SK-N-SH treated with all-trans-retinoic acid at 6 μM for 48 hours (cell line): ENCODE data around the gene ROBO2.

ENCODE experiments used
- ATAC-seq: fragments of 200-7000 bp; cut with Tn5 transposase; 3 replicates; pipeline ENCODE4 v1.9.1; 2020; ENCODE audit warnings: mild to moderate bottlenecking, moderate library complexity
- ARNTL ChIP-seq: fragments of 450-650 bp; formaldehyde crosslinking; IDR thresholded peaks from 2 replicates; pipeline ENCODE4 v1.5.0; 2020; ENCODE audit warnings: low read depth, mild to moderate bottlenecking, moderate library complexity, borderline replicate concordance
- BACH2 ChIP-seq: fragments of 250-450 bp; sonication (Bioruptor Pico); IDR thresholded peaks from 2 replicates; pipeline ENCODE4 v1.9.0; 2021; ENCODE audit warnings: mild to moderate bottlenecking, borderline replicate concordance
- CREB5 ChIP-seq: fragments of 250-450 bp; sonication (Bioruptor Pico); IDR thresholded peaks from 2 replicates; pipeline ENCODE4 v1.5.1; 2020; ENCODE audit warnings: low read depth, mild to moderate bottlenecking, moderate library complexity
- CSDC2 ChIP-seq: fragments of 250-450 bp; sonication (Bioruptor Pico); IDR thresholded peaks from 2 replicates; pipeline ENCODE4 v1.5.0; 2020; ENCODE audit warnings: mild to moderate bottlenecking, moderate library complexity
- GLIS3 ChIP-seq: fragments of 250-450 bp; sonication (Bioruptor Pico); IDR thresholded peaks from 2 replicates; pipeline ENCODE4 v1.5.0; 2020; ENCODE audit warnings: mild to moderate bottlenecking, moderate library complexity
- ISL1 ChIP-seq: fragments of 250-450 bp; sonication (Bioruptor Pico); IDR thresholded peaks from 2 replicates; pipeline ENCODE4 v2.1.2; 2022; ENCODE audit warnings: mild to moderate bottlenecking, moderate library complexity
- OSR1 ChIP-seq: fragments of 250-450 bp; sonication (Bioruptor Pico); IDR thresholded peaks from 2 replicates; pipeline ENCODE4 v1.8.0; 2022; ENCODE audit warnings: moderate library complexity, mild to moderate bottlenecking, inconsistent platforms
- PATZ1 ChIP-seq: fragments of 250-450 bp; sonication (Bioruptor Pico); IDR thresholded peaks from 2 replicates; pipeline ENCODE4 v1.8.0; 2020; ENCODE audit warnings: mild to moderate bottlenecking, moderate library complexity, borderline replicate concordance
- POU6F1 ChIP-seq: fragments of 250-450 bp; sonication (Bioruptor Pico); IDR thresholded peaks from 2 replicates; pipeline ENCODE4 v1.8.0; 2021; ENCODE audit warnings: low read depth, mild to moderate bottlenecking, moderate library complexity, borderline replicate concordance
- PPARA ChIP-seq: fragments of 250-450 bp; sonication (Bioruptor Pico); IDR thresholded peaks from 2 replicates; pipeline ENCODE4 v1.5.0; 2020; ENCODE audit warnings: mild to moderate bottlenecking, borderline replicate concordance
- RARB ChIP-seq: fragments of 250-450 bp; sonication (Bioruptor Pico); IDR thresholded peaks from 2 replicates; pipeline ENCODE4 v1.8.0; 2021; ENCODE audit warnings: mild to moderate bottlenecking, moderate library complexity
- SNAI2 ChIP-seq: fragments of 250-450 bp; sonication (Bioruptor Pico); IDR thresholded peaks from 2 replicates; pipeline ENCODE4 v1.5.0; 2020; ENCODE audit warnings: mild to moderate bottlenecking, moderate library complexity
- TCF4 ChIP-seq: fragments of 250-450 bp; sonication (Bioruptor Pico); IDR thresholded peaks from 2 replicates; pipeline ENCODE4 v1.8.0; 2021; ENCODE audit warnings: mild to moderate bottlenecking, moderate library complexity, borderline replicate concordance
- TOX ChIP-seq: fragments of 250-450 bp; sonication (Bioruptor Pico); IDR thresholded peaks from 2 replicates; pipeline ENCODE4 v1.8.0; 2021; ENCODE audit warnings: mild to moderate bottlenecking, moderate library complexity, borderline replicate concordance
- ZC3H10 ChIP-seq: fragments of 250-450 bp; sonication (Bioruptor Pico); IDR thresholded peaks from 2 replicates; pipeline ENCODE4 v1.5.1; 2021; ENCODE audit warnings: mild to moderate bottlenecking, moderate library complexity
- ZFP3 ChIP-seq: fragments of 250-450 bp; sonication (Bioruptor Pico); IDR thresholded peaks from 2 replicates; pipeline ENCODE4 v1.5.0; 2020; ENCODE audit warnings: mild to moderate bottlenecking, moderate library complexity
- ZFP30 ChIP-seq: fragments of 450-650 bp; formaldehyde crosslinking; IDR thresholded peaks from 2 replicates; pipeline ENCODE4 v1.5.0; 2022; ENCODE audit warnings: mild to moderate bottlenecking, moderate library complexity
- ZNF70 ChIP-seq: fragments of 450-650 bp; formaldehyde crosslinking; IDR thresholded peaks from 2 replicates; pipeline ENCODE4 v1.5.0; 2020; ENCODE audit warnings: mild to moderate bottlenecking, moderate library complexity
- ZNF8 ChIP-seq: fragments of 450-650 bp; formaldehyde crosslinking; IDR thresholded peaks from 2 replicates; pipeline ENCODE4 v1.5.0; 2020; ENCODE audit warnings: mild to moderate bottlenecking, moderate library complexity
- TF ChIP-seq, protein P1 (sequence below): fragments of 250-450 bp; sonication (Bioruptor Pico); IDR thresholded peaks from 2 replicates; pipeline ENCODE4 v1.5.1; 2021; ENCODE audit warnings: mild to moderate bottlenecking, moderate library complexity
- TF ChIP-seq, protein P2 (sequence below): fragments of 250-450 bp; sonication (Bioruptor Pico); IDR thresholded peaks from 2 replicates; pipeline ENCODE4 v1.5.0; 2020; ENCODE audit warnings: mild to moderate bottlenecking, moderate library complexity

ROBO2 gene

DNA sequence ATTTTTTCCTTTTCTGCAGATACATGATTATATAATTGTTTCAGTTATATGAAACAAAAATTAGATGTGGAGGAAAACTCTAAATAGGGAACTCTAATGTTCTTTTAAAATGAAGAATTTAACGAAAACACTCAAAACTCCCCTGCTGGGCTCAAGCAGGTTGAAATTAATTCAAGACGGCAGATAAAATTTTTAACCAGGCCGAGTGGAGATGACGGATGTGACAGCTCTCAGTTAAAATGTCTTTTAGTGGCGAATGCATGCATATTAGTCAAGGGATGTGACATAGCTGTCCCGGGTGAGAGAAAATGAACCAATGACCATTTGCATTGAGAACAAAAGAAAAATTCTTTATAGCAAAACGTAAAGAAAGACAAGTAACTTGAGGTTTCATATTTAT, 110.1 kb downstream of the ROBO2 start:
- TF ChIP-seq GLIS3 (CRISPR knock-in tag) (no peak), ZFP30 (CRISPR knock-in tag) (no peak), BACH2 (CRISPR knock-in tag) (no peak), SNAI2 (CRISPR knock-in tag) (no peak), RARB (CRISPR knock-in tag) (no peak), TCF4 (CRISPR knock-in tag) (no peak), ISL1 (CRISPR knock-in tag) (no peak), ZNF70 (CRISPR knock-in tag) (no peak), ZC3H10 (no peak)
- TF ChIP-seq, all 23 proteins: peak for 0
- ATAC-seq, result no peak

DNA sequence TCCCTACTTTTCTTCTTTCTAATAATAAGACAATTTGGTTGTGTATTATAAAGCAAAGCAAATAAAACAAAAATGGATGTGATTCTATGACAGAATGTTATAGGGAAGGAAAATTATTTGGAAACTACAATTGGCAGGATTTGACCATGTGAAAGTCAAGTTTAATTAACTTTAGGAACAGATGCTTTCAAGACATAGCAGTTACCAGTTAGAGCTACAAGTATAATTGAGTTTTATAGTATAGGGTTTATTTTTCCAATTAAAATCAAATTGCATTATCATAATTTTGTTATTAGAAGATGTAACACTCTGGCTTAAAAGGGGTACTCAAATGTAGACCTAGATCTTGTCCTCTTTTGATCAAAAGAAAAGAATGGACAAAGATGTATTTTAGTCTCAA, 110.9 kb downstream of the ROBO2 start:
- peak; percentile 91 for TF ChIP-seq TCF4 (CRISPR knock-in tag)
- TF ChIP-seq CSDC2, result no peak
- no peak for TF ChIP-seq SNAI2 (CRISPR knock-in tag)
- TF ChIP-seq POU6F1 (CRISPR knock-in tag), result no peak
- peak; percentile 70 for TF ChIP-seq ISL1 (CRISPR knock-in tag)
- no peak for TF ChIP-seq RARB (CRISPR knock-in tag)
- TF ChIP-seq TOX (CRISPR knock-in tag), result no peak
- TF ChIP-seq ZNF8 (CRISPR knock-in tag), result no peak
- TF ChIP-seq CREB5 (CRISPR knock-in tag), result no peak
- no peak for TF ChIP-seq ZC3H10
- TF ChIP-seq PPARA (CRISPR knock-in tag), result no peak
- no peak for TF ChIP-seq ZFP3 (CRISPR knock-in tag)
- no peak for TF ChIP-seq BACH2 (CRISPR knock-in tag)
- no peak for TF ChIP-seq ZFP30 (CRISPR knock-in tag)
- TF ChIP-seq, protein P1, sequence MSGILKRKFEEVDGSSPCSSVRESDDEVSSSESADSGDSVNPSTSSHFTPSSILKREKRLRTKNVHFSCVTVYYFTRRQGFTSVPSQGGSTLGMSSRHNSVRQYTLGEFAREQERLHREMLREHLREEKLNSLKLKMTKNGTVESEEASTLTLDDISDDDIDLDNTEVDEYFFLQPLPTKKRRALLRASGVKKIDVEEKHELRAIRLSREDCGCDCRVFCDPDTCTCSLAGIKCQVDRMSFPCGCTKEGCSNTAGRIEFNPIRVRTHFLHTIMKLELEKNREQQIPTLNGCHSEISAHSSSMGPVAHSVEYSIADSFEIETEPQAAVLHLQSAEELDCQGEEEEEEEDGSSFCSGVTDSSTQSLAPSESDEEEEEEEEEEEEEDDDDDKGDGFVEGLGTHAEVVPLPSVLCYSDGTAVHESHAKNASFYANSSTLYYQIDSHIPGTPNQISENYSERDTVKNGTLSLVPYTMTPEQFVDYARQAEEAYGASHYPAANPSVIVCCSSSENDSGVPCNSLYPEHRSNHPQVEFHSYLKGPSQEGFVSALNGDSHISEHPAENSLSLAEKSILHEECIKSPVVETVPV (CRISPR knock-in tag), result no peak
- TF ChIP-seq, protein P2, sequence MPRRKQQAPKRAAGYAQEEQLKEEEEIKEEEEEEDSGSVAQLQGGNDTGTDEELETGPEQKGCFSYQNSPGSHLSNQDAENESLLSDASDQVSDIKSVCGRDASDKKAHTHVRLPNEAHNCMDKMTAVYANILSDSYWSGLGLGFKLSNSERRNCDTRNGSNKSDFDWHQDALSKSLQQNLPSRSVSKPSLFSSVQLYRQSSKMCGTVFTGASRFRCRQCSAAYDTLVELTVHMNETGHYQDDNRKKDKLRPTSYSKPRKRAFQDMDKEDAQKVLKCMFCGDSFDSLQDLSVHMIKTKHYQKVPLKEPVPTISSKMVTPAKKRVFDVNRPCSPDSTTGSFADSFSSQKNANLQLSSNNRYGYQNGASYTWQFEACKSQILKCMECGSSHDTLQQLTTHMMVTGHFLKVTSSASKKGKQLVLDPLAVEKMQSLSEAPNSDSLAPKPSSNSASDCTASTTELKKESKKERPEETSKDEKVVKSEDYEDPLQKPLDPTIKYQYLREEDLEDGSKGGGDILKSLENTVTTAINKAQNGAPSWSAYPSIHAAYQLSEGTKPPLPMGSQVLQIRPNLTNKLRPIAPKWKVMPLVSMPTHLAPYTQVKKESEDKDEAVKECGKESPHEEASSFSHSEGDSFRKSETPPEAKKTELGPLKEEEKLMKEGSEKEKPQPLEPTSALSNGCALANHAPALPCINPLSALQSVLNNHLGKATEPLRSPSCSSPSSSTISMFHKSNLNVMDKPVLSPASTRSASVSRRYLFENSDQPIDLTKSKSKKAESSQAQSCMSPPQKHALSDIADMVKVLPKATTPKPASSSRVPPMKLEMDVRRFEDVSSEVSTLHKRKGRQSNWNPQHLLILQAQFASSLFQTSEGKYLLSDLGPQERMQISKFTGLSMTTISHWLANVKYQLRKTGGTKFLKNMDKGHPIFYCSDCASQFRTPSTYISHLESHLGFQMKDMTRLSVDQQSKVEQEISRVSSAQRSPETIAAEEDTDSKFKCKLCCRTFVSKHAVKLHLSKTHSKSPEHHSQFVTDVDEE (CRISPR knock-in tag), result no peak; the same call in 1 of the 2 replicates
- TF ChIP-seq OSR1 (CRISPR knock-in tag), result no peak
- TF ChIP-seq ZNF70 (CRISPR knock-in tag), result peak; percentile 36; the same call in 1 of the 2 replicates
- no peak for TF ChIP-seq GLIS3 (CRISPR knock-in tag)
- no peak for TF ChIP-seq ARNTL (CRISPR knock-in tag)
- no peak for TF ChIP-seq PATZ1 (CRISPR knock-in tag)
- ATAC-seq, result no peak
